Thymus (tissue), 11 donors: ENCODE results near the gene USH2A. TPM values are rescaled to one million over a fixed set of nuclear protein-coding genes. Genes with fewer than 3 reads are reported as not detected.

Experiments
- DNase-seq, 9 donors: peaks; one replicate each; pipeline ENCODE4 v3.0.0-alpha.2; 2013; ENCODE audit warnings: low spot score in 9 of 9, low read depth in 6 of 9, missing footprints in 1 of 9
- H3K27ac ChIP-seq, 2 donors: one replicate each; pipeline ENCODE4 v1.5.1; 2013; ENCODE audit warnings: control low read depth in 1 of 2, low read depth in 1 of 2, low read length in 1 of 2, mild to moderate bottlenecking in 1 of 2, moderate library complexity in 1 of 2
- H3K27me3 ChIP-seq, 2 donors: one replicate each; pipeline ENCODE4 v1.5.1; 2013; ENCODE audit warnings: low read length in 1 of 2; ENCODE audit not compliant: control insufficient read depth in 2 of 2, insufficient read depth in 1 of 2
- H3K36me3 ChIP-seq, 2 donors: one replicate each; pipeline ENCODE4 v1.5.1; 2013; ENCODE audit warnings: low read length in 1 of 2, mild to moderate bottlenecking in 1 of 2, moderate library complexity in 1 of 2; ENCODE audit not compliant: control insufficient read depth in 2 of 2, insufficient read depth in 2 of 2
- H3K4me1 ChIP-seq, 2 donors: one replicate each; pipeline ENCODE4 v1.5.1; 2013; ENCODE audit warnings: low read length in 2 of 2; ENCODE audit not compliant: control insufficient read depth in 2 of 2, insufficient read depth in 2 of 2
- H3K4me3 ChIP-seq, 2 donors: one replicate each; pipeline ENCODE4 v1.5.1; 2013; ENCODE audit warnings: low read length in 2 of 2, control low read depth in 1 of 2, mild to moderate bottlenecking in 1 of 2
- H3K9me3 ChIP-seq, 2 donors: one replicate each; pipeline ENCODE4 v1.5.1; 2013; ENCODE audit warnings: low read length in 1 of 2, mild to moderate bottlenecking in 1 of 2; ENCODE audit not compliant: control insufficient read depth in 2 of 2, insufficient read depth in 1 of 2
- WGBS: extraction: QIAGEN DNeasy Blood & Tissue Kit; methylation state at CpG from one replicate; pipeline ENCODE4 v1.1.7; 2013; 5-methylcytosine and 5-hydroxymethylcytosine counted together
- polyA plus RNA-seq: library from polyadenylated mRNA; stranded (reverse); fragments of 200-250 nt; gene quantifications from one replicate; pipeline ENCODE4 v1.2.3, GENCODE V29; 2013
- total RNA-seq: library from RNA; stranded (reverse); fragments of 120-200 nt; gene quantifications from one replicate; pipeline ENCODE4 v1.2.4, GENCODE V29; 2013
- donor health status: healthy.

Gene USH2A
- total and polyA plus RNA-seq, 2 donors: 0.09 to 0.14 TPM

DNA sequence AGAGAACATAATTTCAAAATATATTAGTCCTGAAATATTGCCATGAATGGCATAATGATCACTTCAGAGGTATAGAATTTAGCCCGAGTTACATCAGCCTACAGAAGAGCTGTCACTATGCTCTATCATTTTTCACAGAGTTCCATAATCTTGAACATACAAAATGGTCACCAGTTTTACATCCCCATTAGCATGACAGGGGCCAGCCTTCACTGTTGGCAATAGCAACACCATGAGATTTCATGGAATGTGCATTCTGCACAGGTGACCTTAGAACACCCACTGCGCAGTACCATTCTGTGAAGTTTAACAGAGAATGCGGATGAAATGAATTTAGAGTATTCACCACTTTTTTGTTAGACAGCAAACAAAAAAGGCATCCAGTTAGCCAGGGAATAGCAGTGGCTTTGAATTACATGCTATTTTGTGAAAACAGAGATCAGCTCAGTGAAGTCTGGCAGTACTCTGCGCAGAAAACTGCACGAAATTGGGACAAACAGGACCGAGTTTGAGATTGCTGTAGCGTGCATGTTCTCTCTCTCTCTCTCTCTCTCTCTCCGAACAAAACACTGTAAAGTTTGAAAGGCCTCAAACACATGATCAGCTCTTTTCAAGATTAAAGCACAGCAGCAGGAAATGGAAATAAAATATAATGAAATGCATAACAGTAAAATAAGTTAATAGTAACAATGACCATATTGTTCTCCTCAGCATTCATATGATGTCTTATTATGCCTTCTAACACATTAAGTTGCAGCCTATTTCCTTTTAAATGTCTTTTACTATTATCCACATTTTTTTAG is 349.3 kb downstream of the USH2A start:
- Histone ChIP-seq H3K27ac (no peak overlapping the region), H3K4me1 (no peaks in the 10 kb centered on the region), H3K27me3 (no peaks in the 10 kb centered on the region), H3K4me3 (no peak overlapping the region), H3K9me3 (no peaks in the 10 kb centered on the region), H3K36me3 (no peaks in the 10 kb centered on the region)
- no peak for DNase-seq
- WGBS: 94% methylated on average over 8 of the region's 8 CpGs

DNA sequence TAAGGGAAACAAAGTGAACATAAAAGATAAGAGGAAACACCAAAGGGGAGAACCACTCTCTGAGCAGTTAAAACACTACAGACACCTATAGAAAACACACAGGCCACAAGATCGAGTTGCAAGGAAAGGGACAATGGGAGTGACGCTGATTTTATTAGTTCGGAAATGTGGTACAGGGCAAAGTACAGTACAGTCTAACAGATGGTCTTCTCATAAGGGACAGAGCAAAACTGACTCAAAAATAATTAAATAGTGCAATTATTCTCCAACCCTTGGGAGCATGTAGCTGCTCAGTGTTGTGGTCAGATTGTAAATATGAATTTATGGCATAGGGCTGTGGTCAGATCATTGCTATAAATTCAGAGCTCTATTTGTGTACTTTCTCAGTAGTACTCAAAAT is 352.0 kb downstream of the USH2A start:
- 86% methylated on average over 3 of the region's 3 CpGs for WGBS
- Histone ChIP-seq H3K9me3 (no peaks in the 10 kb centered on the region), H3K27ac (no peak overlapping the region)

DNA sequence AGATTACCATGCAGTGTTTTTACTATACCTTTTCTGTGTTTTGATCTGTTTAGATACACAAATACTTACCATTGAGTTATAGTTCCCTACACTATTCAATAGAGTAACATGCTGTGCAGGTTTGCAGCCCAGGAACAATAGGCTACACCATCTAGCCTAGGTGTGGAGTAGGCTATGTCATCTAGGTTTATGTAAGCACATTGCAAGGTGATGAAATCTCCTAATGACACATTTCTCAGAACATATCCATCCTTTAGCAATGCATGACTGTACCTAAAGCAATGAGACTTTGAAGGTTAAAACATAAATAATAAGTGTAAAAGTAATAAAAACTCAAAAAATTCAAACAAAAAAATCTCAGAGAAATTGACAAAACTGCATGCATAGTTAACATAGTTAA is 358.6 kb downstream of the USH2A start:
- H3K27ac ChIP-seq: no peak overlapping the region
- H3K9me3 ChIP-seq: no peaks in the 10 kb centered on the region
- H3K4me1 ChIP-seq: no peaks in the 10 kb centered on the region
- no peak overlapping the region for H3K4me3 ChIP-seq
- H3K27me3 ChIP-seq: no peaks in the 10 kb centered on the region
- no peak for DNase-seq
- H3K36me3 ChIP-seq: no peaks in the 10 kb centered on the region

More for the DNA sequence above, 352.0 kb downstream of the USH2A start:
- Histone ChIP-seq H3K4me1 (no peaks in the 10 kb centered on the region), H3K27me3 (no peaks in the 10 kb centered on the region), H3K4me3 (no peak overlapping the region), H3K36me3 (no peaks in the 10 kb centered on the region)
- no peak for DNase-seq

GRCh38 chr1:216057947-216058346 is 365.3 kb downstream of the USH2A start:
- no peak for DNase-seq
- WGBS: 96% methylated on average over 4 of the region's 4 CpGs
- no peaks in the 10 kb centered on the region for H3K4me1 ChIP-seq

GRCh38 chr1:216057063-216057462 is 366.2 kb downstream of the USH2A start:
- H3K27me3 ChIP-seq: no peaks in the 10 kb centered on the region
- DNase-seq: no peak
- 63% methylated on average over 1 of the region's 1 CpG for WGBS
- H3K4me3 ChIP-seq: no peak overlapping the region
- no peak overlapping the region for H3K27ac ChIP-seq
- H3K9me3 ChIP-seq: no peaks in the 10 kb centered on the region
- H3K36me3 ChIP-seq: no peaks in the 10 kb centered on the region
- H3K4me1 ChIP-seq: no peaks in the 10 kb centered on the region

More at GRCh38 chr1:216057947-216058346, 365.3 kb downstream of the USH2A start:
- Histone ChIP-seq H3K36me3 (no peaks in the 10 kb centered on the region), H3K4me3 (no peak overlapping the region), H3K27ac (no peak overlapping the region), H3K9me3 (no peaks in the 10 kb centered on the region), H3K27me3 (no peaks in the 10 kb centered on the region)

- 62% methylated on average over 1 of the region's 1 CpG for WGBS
- H3K4me3 ChIP-seq: no peak overlapping the region
Measured at GRCh38 chr1:216055004-216055403, 368.2 kb downstream of the USH2A start.

DNA sequence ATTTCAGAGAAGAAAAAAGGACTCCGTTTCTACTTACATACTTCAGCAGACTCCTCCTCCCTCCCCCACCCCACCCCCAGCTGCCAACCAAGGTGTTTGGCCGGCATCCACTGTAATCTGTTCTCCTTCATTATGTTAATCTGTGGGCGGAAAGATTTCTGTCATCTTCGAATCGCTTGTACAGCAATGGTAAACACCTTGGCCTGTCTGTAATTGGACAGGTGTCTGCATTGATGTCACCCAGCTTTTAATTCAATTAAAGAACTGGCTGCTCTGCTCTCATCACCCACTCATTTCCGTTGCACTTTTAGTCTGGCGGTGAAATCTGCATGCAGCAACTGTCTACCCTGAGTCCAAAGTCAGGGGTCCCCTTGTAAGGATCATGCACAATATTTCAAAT is 368.6 kb downstream of the USH2A start:
- Histone ChIP-seq H3K36me3 (no peaks in the 10 kb centered on the region), H3K4me3 (no peak overlapping the region), H3K27ac (no peak overlapping the region), H3K27me3 (no peaks in the 10 kb centered on the region), H3K4me1 (no peaks in the 10 kb centered on the region), H3K9me3 (no peaks in the 10 kb centered on the region)
- WGBS: 81% methylated on average over 7 of the region's 7 CpGs
- DNase-seq: no peak

More at GRCh38 chr1:216055004-216055403, 368.2 kb downstream of the USH2A start:
- Histone ChIP-seq H3K9me3 (no peaks in the 10 kb centered on the region), H3K27me3 (no peaks in the 10 kb centered on the region), H3K27ac (no peak overlapping the region), H3K36me3 (no peaks in the 10 kb centered on the region), H3K4me1 (no peaks in the 10 kb centered on the region)
- DNase-seq: no peak

- no peak for DNase-seq
- no peak overlapping the region for H3K4me3 ChIP-seq
- no peaks in the 10 kb centered on the region for H3K36me3 ChIP-seq
- no peak overlapping the region for H3K27ac ChIP-seq
- no peaks in the 10 kb centered on the region for H3K9me3 ChIP-seq
- H3K27me3 ChIP-seq: no peaks in the 10 kb centered on the region
- H3K4me1 ChIP-seq: no peaks in the 10 kb centered on the region
- WGBS: 83% methylated on average over 3 of the region's 3 CpGs
Measured at GRCh38 chr1:216051071-216051470, 372.2 kb downstream of the USH2A start.

GRCh38 chr1:216049741-216050430 is 373.4 kb downstream of the USH2A start:
- H3K4me1 ChIP-seq: no peaks in the 10 kb centered on the region
- H3K9me3 ChIP-seq: no peaks in the 10 kb centered on the region
- H3K36me3 ChIP-seq: no peaks in the 10 kb centered on the region
- no peak overlapping the region for H3K4me3 ChIP-seq
- H3K27ac ChIP-seq: no peak overlapping the region
- DNase-seq: no peak
- 89% methylated on average over 9 of the region's 9 CpGs for WGBS
- H3K27me3 ChIP-seq: no peaks in the 10 kb centered on the region
